ENCODE data around the gene C3AR1.

DNA sequence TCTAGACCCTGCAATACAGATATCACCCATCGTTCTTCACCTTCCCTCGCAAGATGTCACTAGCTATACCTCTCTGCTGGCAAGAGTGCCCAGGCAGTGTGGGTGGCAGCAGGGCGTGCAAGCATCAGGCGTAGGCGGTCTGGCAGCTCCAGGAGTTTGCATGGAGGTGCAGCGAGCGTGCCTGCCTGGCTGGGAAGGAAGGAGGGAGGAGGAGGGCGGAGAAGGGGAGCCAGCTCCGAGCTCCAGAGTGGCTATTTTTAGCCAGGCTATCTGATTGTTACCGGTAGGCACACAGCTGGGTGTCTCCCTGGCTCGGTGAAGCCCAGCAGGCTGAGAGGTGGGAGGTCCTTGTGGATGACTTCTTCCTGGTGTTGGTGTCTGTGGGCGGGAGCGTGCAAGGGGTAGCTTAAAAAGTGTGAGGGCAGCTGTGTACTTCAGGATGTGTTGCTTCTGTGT lies 27.5 kb downstream of the C3AR1 start:
- TF ChIP-seq CTCF (IDR thresholded peaks at IDR 0.05), result no peak
- TF ChIP-seq POLR2A (IDR thresholded peaks at IDR 0.05; ENCODE audit: low read depth), result no peak
- TF ChIP-seq POLR2AphosphoS5 (IDR thresholded peaks at IDR 0.05), result peak in 1 of 2 donors; percentile 48
- no peak for TF ChIP-seq EP300 (IDR thresholded peaks at IDR 0.05)
